Hypothalamus (tissue), 51 donors: ENCODE results near the gene COLQ.
"Not testable (repeated sequence)": the region's sequence is repeated elsewhere in the genome, so short reads cannot be mapped to it uniquely, and the experiment has no call there.

Source experiments
- DNase-seq, 51 donors: peaks; one replicate each; lab custom pipeline; 2025; lab: John Stamatoyannopoulos, UW

Gene COLQ

GRCh38 chr3:15458212-15458780 is 63.2 kb downstream of the COLQ start:
- no peak for DNase-seq

GRCh38 chr3:15456915-15457314 is 64.6 kb downstream of the COLQ start:
- not testable (repeated sequence) for DNase-seq

GRCh38 chr3:15456321-15456720 is 65.2 kb downstream of the COLQ start:
- no peak for DNase-seq

GRCh38 chr3:15455756-15456155 is 65.8 kb downstream of the COLQ start:
- no peak for DNase-seq

DNA sequence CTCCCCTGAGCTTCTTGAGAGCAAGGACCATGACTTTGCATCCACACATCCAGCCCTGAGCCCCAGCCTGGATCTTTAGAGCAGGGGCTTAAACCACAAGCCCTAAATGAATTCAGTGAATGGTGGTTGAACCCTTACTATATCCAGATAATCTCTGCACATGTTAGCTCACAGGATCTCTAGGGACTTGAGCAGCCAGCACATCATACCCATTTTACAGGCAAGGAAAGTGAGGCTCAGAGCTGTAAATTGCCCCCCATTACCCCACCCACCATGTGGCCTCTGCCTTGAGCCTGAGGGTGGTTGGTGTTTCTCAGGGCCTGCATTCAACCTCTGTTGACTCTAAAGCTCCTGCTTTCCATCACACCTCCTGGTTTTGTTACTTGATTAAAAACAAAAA is 66.5 kb downstream of the COLQ start:
- DNase-seq, result no peak

DNA sequence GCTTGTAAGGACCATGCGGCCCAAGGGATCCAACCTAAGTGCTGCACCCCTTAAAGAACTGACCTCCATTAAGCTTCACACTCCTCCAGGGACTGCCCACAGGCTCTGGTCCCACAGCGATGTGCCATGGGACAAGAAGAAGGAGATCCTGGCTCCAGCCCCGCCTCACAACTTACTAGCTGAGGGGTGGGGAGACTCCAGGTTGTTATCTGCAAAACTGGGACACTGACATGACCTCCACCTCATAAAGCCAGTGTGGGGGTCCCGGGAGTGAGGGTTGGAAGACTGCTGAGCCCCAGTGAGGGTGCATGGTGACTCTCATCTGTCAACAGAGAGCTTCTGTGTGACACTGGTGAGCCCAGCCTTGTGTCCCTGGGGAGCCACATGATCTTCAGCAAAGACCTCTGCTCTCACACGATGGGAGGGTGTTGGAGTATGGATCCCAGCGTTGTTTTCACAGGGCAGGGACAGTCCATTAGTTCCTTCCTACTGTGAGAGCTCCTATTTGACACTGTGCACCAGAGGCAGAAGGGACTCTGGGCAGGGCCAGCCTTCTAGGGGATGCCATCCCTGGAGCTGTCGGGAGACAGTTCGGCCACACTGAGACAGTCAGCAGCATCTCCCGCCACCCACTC is 67.4 kb downstream of the COLQ start:
- DNase-seq, result no peak

DNA sequence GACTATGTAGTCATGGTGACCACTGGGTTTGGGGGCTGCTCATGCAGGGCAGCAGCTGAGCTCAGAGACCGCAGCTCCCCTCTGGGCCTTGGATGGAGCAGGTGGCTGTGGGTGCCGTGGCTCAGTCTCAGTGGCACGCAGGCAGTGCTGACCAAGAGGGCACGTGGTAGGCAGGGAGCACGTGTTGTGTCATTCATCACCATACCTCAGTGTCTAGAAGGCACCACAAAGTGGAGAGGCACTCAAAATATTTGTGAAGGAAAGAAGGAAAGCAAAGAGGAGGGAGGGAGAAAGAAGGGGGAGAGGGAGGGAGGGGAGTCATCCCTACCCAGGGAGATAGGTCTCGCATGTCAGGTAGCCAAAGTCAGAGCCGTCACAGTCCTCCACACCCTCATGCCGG is 68.0 kb downstream of the COLQ start:
- no peak for DNase-seq

DNA sequence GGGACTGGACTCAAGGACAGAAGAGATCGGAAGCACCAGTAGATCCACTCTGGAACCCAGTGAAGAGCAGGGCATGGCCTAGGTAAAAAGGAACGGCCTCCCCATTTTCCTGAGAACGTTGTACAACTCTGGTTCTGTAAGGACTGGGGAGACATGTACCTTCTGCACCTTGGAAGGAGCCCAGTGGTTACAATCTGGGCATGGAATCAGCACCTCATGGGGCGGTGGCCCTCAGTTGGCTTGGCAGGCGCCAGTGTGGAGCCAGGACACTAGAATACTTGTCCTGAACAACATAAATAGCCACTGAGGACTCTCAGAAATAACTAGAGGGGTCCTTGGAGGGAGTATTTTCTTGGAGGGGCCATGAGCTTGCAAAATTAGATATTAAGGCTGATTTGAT is 68.5 kb downstream of the COLQ start:
- no peak for DNase-seq

DNA sequence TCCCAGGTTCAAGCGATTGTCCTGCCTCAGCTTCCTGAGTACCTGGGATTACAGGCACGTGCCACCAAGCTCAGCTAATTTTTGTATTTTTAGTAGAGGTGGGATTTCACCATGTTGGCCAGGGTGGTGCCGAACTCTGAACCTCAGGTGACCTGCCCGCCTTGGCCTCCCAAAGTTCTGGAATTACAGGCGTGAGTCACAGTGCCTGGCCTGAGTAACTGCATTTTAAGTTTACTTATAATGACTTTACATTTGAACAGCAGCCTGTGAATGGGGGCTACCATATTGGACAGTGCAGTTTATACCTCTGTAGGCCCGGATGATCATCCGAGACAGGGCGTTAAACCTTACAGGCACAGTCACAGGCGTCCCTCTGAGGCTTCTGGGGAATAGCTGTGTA is 69.3 kb downstream of the COLQ start:
- DNase-seq, result no peak

DNA sequence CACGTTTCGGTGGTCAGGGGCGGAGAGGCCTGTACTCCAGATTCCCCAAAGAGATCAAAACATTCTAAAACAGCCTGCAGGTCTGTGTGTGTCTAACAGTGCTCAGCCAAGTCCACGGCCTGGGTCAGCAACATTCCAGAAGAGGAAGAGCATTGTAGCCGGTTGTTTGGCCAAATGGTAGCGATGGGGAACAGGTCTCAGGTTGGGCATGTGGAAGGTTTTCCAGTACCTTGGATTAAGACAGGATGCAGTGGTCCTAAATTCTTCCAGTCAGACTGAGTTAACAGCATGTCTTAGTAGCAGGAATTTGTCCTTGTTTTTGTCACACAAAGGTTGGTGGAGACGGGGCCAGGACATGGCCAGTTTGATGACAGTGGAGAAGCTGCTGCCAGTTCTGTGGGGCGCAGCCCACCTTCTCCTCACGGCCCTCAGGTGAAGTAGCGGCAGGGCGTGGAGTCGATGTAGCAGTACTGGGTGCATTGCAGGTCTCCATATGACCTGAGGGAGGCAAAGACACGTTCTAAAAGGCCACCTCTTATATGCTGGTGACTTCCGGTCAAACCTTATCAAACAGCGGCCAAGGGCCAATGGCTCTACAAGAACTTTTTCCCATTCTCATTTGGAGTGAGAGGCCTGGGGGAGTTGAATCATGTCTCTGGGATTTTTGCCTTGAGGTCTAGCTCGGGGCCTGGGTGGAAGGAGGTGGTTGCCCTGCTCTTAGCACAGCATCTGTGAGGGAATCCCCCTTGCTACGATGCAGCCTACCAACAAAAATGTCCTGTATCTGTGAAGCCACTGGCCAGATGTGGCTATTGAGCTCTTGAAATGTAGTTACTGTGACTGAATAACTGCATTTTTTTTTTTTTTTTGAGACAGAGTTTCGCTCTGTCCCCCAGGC is 70.0 kb downstream of the COLQ start:
- DNase-seq, result no peak

DNA sequence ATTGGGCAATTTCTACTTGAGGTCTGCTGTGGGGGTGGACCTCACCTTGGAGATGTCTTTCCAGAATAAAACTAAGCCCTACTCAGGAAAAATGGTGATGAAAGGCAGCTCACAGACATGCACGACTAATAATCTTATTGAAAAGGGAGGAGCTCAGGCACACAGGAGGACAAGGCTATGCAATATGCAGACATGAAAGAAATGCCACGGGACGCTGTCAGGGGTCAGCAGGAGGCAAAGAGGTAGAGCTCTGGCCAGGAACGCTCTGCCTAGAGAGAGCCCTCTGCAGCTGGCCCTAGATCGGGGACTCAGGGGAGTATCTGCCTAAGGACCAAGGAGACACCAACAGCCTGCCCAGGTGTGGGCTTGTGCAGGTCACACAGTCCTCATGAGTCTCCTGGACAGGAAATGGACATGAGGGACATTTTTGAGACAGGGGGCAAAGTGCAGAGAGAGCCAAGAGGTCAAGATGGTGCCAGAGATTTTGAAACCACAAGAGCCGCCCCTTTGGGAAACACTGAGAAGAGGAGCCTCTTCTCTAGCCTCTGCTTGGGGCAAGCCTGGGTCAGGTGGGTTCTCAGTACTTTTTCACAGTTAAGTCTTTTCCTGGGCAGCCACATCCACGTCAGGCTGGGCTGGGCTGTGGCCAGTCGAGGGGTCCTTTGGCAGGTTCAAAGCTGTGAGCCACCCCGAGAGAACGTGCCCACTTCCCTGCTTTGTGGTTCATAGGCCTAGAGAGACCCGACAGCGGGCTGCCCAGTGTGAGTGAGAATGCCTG is 70.9 kb downstream of the COLQ start:
- no peak for DNase-seq

- no peak for DNase-seq
Observed at GRCh38 chr3:15449489-15450224, 71.8 kb downstream of the COLQ start.

DNA sequence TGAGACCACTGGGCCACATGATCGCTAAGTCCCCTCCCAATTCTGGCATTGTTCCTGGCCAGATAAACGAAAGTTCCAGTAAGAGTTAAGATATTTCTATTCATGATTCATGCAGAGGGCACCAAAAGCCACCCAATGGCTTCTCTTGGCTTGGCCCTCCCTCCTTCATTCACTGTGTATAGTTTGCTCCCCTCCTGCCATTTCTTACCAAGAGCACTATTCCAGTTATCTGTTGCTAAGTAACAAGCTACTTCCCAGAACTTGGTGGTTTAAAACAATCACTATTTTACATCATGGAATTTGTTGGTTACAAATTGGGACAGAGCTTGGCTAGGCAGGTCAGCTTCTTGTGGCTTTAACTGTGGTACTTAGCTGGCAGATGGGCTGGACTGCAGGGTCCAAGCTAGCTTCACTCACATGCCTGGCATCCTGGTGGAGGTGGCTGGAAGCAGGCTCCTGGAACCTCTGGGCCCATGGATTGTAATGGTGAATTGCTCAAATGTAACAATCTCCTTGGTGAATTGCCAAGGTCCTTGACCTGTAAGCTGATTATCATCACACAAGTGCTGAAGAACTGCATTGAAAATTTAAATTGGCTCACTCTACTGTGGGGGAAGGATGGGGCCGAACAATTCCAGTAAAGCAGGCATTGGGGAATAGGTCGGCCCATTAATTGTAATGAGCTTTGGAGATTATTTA is 77.5 kb downstream of the COLQ start:
- DNase-seq, result peak in 1 of 51 donors; percentile 11

- DNase-seq, result peak in 1 of 51 donors; percentile 8
Observed at GRCh38 chr3:15440891-15441290, 80.6 kb downstream of the COLQ start.

DNA sequence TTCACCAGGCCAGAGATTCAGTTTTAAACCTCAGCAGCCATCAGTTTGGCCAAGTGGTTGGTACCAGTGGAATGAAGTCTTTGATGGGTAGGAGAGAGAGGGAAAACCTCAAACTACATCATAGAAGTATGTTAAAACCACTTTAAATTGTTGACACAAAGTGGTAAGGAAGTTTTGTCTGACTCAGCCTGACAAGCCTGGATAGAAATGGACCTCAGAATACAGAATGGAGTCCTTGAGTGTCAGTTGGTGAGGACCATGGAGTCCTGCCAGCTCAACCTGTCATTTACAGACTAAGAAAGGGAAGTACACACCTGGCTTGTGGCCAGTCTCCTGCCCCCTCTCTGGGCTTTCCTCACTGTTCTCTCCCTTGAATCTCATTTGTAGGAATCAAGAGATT is 82.0 kb downstream of the COLQ start:
- DNase-seq, result no peak

DNA sequence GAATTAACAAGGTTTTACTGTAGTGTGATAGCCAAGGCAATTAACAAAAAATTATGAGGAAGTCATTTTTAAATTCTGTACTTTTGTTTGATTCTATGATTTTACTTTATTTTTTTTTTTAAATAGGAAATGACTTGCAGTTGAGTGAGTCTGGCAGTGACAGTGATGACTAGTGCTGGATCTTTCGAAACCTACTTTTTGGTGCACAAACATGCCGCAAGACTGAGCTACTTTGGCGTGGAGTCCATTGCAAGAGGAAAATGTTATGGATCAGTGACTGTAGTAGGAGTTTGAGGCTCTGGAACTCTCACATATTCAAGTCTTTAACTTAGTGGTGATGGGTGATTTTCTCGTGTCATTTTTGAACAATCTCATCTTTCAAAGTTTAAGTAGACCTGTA is 82.5 kb downstream of the COLQ start:
- DNase-seq, result no peak

GRCh38 chr3:15436246-15436645 is 85.3 kb downstream of the COLQ start:
- peak in 7 of 51 donors; percentile 5 to 22 (median 11) for DNase-seq

GRCh38 chr3:15434756-15435155 is 86.8 kb downstream of the COLQ start:
- no peak for DNase-seq

GRCh38 chr3:15433531-15433930 is 88.0 kb downstream of the COLQ start:
- no peak for DNase-seq
